HG03196 (cell line): ENCODE results near the gene GPR37.

Experiments used
- ATAC-seq: cut with Tn5 transposase; IDR thresholded peaks from one replicate; pipeline ENCODE4 v1.9.1; 2021; ENCODE audit not compliant: unreplicated experiment

Gene GPR37

DNA sequence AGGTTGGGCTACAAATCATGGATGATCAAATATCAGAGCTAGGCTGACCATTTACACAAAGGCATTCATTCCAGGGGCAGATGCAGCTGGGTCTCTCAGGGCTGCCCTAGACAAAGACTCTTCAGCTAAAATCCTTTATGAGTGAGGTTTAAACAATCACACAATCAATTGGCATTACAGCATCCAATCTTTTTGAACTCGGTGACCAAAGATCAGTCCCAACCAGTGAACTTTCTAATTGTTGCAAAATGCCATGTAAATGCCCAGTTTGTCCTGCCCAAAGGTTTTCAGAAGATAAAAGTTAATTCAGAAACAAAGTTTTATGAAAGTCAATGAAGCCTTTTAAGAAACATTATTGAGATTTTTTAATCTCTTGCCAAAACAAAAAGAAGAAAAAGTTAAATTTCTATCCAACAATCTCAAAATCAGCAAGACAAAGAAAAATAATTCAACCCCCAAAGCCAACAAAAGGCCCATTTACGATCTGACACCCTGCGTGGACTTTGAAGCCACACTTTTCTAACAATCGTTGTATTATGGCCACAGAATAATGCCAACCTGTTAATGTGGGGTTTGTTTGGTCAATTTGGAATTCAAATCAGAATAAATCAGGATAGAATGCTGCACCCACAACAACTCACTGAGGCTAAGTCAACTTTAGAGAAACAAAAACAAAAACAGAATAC is 40.9 kb downstream of the GPR37 start:
- ATAC-seq, result no peak

DNA sequence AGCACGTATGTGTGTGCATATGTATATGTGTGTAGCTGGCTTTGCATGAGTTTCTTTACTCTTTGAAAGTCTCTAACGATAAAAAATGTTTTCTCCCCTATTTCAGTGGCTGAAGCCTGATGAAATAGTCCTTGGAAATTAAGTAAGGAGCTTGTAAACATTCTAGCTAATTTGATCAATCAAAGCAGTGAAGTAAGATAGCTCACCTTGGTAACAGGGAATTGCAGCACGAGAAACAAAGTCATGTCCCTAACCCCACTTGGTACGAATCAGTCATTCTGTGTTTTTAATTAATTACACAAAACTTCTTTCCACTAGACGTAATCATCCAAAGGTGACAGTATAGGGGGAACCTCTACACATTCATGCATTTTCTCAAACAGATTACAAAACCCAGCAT is 41.5 kb downstream of the GPR37 start:
- ATAC-seq, result no peak

DNA sequence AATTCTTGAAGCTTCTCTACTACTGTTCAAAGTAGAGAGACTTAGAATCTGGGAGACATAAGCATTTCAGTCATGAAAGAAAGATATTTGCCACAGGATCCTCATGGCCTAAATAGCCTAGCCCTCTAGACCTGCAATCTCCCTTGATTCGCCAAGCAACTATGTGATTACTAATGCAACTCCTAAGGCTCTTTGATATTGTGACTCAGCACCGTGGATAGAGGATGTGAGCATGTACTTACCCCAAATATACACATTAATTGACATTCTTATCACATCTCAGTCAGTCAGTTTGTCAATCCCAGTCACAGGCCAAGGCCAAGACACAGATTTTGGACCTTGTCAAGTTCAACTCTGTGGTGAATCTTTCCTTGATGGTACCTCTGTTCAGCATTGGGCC is 42.6 kb downstream of the GPR37 start:
- no peak for ATAC-seq

DNA sequence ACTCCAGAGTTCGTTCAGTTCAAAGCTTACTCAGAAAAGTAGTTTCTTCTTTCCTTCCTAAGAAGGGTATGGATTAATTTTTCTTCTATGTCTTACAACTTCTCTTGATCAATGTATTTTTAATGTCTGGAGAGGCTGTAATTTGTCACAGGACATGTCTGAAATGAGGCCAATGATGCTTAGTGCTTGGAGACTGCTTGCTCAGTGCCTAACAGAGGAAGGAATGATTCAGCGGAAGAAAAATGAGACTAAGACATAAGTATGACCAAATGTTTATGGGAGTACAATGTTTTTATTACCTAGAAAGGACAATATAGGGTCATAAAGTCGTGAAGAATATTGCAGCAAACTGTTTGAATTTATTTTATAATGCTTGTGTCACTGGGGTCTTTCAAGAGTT is 43.3 kb downstream of the GPR37 start:
- no peak for ATAC-seq

DNA sequence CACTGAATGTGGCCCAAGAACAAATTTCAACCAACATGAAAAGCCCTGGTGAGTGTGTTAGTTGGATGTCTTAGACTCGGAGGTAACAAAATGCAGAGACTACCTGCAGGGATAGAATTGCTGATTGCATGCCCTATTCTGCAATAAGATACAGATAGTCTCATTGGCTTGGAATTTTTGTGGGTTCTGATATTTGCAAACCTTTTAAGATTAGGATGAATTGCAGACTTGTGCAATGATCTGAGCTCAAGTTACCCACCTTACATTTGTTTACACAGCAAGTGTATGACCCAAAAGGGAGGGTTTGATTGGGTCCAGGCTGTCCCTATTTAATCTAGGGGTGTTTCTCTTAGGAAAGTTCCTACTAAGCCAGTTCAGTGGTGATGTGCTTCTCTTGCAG is 45.4 kb downstream of the GPR37 start:
- no peak for ATAC-seq

DNA sequence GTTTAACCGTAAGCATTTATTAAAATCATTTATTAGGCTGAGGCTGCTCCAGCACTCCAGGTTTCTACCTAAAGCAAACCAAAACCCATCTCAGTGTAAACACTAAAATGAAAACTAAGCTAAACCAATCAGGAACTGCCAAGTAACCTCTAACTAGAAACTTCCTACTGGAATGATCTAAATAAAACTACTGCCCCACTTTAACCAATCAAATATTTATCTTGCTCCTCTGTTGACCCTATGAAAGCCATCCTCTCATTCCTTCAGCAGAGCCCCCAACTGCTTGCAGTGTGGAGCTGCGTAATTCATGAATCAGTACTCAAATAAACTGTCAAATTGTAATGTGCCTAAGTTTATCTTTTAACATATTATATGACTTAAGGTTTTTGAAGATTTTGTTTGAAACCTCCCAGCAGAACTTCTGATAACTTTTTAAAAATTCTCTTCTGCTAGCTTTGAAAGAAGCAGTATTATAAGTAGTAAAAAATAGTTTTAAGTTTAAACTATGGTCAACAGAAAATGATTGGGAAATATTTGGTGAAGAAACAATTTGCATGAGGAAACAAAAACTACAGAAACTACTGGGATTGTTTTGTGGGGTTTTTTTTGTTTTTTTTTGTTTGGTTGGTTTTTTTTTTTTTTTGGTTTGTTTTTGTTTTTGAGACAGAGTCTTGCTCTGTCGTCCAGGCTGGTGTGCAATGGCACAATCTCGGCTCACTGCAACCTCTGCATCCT is 47.4 kb downstream of the GPR37 start:
- ATAC-seq, result no peak

DNA sequence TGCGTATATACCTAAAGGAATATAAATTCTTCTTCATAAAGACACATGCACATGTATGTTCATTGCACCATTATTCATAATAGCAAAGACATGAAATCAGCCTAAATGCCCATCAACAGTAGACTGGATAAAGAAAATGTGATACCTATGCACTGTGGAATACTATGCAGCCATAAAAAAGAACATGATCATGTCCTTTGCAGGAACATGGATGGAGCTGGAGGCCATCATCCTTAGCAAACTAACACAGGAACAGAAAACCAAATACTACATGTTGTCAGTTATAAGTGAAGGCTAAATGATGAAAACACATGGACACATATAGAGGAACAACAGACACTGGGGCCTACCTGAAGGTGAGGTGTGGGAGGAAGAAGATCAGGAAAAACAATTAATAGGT is 48.7 kb downstream of the GPR37 start:
- ATAC-seq, result no peak

DNA sequence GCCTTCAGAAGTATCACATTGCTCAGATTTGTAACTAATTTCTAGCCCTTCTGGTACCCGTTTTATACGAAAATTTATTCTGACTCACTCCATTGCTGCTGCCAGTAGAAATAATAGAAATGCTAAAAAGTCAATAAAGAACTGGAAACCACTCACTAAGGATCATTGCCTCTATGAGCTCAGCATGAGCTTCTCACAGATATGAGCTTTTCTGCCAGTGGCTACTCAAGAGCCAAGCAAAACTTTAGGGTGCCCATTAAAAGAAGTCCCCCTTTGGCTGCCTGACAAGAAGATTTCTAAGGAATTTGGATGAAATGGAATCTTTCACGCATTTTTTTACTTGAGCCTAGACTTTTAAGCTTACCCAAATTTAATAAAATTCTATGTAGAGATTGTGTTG is 52.5 kb downstream of the GPR37 start:
- no peak for ATAC-seq

DNA sequence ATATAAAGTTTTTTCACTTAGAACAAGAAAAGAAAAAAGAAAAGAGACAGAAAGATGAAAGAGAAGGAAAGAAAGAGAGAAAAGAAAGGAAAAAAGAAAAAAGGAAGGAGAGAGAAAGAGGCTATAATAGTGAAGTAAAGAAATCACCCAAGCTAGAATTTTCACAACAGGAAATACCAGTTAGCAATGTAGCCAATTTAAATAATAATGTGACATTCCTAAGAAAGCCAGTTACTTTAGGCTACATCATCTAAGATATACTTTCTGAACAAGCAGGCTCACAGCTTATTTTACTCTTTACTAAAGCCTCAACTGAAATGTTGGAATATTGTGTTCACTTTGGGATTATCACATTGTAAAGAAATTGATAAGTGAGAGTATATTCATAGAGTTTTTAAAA is 53.6 kb downstream of the GPR37 start:
- ATAC-seq, result no peak

DNA sequence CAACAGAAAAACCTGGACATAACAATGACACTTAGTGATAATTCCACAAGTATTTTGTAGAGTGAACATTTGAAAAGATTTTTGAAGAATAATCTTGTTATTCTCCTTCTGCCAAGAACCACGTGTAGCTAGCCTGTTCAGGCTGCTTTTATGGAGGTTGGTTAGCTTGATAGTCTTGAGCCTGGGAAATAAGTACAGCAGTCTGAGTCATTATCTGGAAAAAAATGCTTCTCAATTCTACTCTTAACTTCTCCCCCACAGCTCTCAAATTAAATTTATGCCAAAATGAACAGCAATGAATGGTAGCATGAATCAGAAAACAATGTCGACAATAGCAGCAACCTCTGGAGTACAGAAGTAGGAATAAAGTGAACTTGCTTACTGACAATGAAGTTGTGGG is 63.2 kb downstream of the GPR37 start:
- no peak for ATAC-seq

DNA sequence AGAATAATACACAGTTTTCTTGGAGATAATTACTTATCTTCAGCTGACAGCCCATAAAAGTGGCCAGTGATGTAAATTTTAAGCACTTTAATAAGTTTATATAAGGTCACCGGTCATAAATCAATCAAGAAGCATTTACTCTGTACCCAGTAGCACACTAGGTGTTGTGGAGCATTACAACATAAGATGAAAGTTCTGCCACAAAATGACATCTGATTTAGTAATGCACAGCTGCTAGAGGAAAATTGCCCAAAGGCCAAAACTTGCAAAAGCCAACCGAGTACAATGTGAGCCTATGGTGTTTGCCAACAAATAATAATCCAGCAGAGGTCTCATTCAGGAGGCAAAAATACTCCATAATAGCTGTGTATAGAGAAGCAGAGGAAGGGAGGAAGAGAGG is 63.6 kb downstream of the GPR37 start:
- no peak for ATAC-seq

DNA sequence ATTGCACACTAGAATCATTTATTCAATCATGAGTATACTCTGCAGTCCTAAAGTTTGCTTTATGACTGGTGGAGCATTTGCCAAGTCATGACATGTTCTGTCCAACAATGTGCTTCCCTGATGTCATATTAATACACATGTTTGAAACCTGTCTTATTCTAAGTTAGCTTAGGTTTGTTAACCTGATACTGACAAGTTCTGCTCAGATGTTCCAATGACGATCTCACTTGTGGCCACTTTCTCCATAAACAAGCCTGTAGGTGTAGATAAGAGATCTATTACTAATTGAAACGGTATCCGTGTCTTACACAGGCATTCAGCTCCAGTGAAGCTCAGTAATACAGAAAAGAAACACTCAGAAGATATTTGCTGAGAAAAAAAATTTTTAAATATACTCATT is 64.9 kb downstream of the GPR37 start:
- no peak for ATAC-seq

DNA sequence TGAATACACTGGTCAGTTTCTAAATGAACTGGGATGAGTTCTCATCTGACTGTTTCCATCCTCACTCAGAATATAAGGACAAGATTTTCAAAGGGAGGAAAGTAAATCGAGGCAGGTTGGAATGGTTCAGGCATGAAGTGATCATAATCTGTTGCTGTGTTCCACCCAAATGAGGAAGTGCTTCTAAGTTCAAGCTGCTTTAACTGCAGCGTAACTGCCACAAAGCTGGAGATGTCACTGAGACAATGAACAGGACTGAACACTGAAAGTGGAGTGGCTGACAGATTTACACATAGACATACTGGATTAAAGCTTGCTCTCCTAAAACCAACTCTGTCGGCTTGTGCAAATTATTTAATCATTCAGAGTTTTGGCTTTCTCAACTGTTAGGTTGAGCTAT is 66.6 kb downstream of the GPR37 start:
- no peak for ATAC-seq

DNA sequence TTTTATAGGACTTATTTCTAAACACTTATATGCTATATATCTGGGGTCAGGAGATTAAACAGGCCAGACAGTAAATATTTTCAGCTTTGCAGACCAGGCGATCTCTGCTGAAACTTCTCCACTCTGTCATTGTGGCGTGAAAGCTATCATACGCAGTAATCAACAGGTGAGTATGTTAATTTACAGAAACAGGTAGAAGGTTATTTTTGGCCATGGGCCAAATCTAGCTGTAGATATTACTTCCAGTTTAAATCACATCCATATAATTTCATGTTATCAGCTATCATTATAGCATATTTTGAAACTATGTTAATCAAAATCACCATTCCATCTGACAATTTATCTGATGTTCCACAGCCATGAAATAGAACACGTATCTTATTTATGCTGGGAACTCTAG is 67.8 kb downstream of the GPR37 start:
- ATAC-seq, result no peak
